ENCODE measurements around the gene ZFAND6. TPM values are rescaled to one million over a fixed set of nuclear protein-coding genes. Genes with fewer than 3 reads are reported as not detected.

ZFAND6 gene
- total RNA-seq, 2 experiments from 2014 or later: 86.2 to 122 TPM

DNA sequence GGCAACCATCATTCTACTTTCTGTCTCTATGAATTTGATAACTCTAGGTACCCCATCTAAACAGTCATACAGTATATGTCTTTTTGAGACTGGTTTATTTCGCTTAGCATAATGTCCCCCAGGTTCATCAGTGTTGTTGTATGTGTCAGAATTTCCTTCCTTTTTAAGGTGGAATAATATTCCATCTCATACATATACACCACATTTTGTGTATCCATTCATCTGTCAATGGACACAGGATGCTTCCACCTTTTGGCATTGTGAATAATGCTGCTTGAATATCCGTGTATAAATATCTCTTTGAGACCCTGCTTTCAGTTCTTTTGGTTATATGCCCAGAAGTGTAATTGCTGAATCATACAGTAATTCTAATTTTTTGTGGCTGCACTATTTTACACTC is 10.4 kb upstream of the ZFAND6 start:
- no peak overlapping the region for H3K4me3 ChIP-seq (ENCODE audit: low read depth, low read length, poor library complexity, severe bottlenecking)
- H3K4me2 ChIP-seq (ENCODE audit: low read length): no peak overlapping the region
- no peaks in the 10 kb centered on the region for H3K36me3 ChIP-seq (ENCODE audit: insufficient read depth, low read length)
- no peaks in the 10 kb centered on the region for H3K9me2 ChIP-seq (ENCODE audit: insufficient read depth, low read length)
- BruUV-seq (replicated peaks): no TSS peak
- POLR2A ChIA-PET: no interaction called here
- CTCF ChIA-PET (ENCODE audit: unreplicated experiment): no interaction called here
- no peak overlapping the region for H2AFZ ChIP-seq (ENCODE audit: low read length)
- no peaks in the 10 kb centered on the region for H3K9me3 ChIP-seq (ENCODE audit: low read length)
- no peak overlapping the region for H3K27ac ChIP-seq (ENCODE audit: low read depth, low read length, poor library complexity, severe bottlenecking)
- DNase-seq (ENCODE audit: low spot score): no peak
- no peaks in the 10 kb centered on the region for H3K79me2 ChIP-seq (ENCODE audit: insufficient read depth, low read depth, low read length)
- H3K4me1 ChIP-seq (ENCODE audit: insufficient read depth, low read length, poor library complexity, severe bottlenecking): peaks cover 12% of the 10 kb centered on the region
- no peak for TF ChIP-seq EZH2phosphoT487 (IDR thresholded peaks at IDR 0.05; ENCODE audit: borderline replicate concordance, low read depth, low read length)
- TF ChIP-seq, protein P1, sequence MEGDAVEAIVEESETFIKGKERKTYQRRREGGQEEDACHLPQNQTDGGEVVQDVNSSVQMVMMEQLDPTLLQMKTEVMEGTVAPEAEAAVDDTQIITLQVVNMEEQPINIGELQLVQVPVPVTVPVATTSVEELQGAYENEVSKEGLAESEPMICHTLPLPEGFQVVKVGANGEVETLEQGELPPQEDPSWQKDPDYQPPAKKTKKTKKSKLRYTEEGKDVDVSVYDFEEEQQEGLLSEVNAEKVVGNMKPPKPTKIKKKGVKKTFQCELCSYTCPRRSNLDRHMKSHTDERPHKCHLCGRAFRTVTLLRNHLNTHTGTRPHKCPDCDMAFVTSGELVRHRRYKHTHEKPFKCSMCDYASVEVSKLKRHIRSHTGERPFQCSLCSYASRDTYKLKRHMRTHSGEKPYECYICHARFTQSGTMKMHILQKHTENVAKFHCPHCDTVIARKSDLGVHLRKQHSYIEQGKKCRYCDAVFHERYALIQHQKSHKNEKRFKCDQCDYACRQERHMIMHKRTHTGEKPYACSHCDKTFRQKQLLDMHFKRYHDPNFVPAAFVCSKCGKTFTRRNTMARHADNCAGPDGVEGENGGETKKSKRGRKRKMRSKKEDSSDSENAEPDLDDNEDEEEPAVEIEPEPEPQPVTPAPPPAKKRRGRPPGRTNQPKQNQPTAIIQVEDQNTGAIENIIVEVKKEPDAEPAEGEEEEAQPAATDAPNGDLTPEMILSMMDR (conservative IDR thresholded peaks at IDR 0.05; ENCODE audit: low read length): no peak
- intact Hi-C loops (cut with micrococcal nuclease; ENCODE audit: unreplicated experiment): no loop called here
- H4K20me1 ChIP-seq (ENCODE audit: insufficient read depth, low read length): no peaks in the 10 kb centered on the region

DNA sequence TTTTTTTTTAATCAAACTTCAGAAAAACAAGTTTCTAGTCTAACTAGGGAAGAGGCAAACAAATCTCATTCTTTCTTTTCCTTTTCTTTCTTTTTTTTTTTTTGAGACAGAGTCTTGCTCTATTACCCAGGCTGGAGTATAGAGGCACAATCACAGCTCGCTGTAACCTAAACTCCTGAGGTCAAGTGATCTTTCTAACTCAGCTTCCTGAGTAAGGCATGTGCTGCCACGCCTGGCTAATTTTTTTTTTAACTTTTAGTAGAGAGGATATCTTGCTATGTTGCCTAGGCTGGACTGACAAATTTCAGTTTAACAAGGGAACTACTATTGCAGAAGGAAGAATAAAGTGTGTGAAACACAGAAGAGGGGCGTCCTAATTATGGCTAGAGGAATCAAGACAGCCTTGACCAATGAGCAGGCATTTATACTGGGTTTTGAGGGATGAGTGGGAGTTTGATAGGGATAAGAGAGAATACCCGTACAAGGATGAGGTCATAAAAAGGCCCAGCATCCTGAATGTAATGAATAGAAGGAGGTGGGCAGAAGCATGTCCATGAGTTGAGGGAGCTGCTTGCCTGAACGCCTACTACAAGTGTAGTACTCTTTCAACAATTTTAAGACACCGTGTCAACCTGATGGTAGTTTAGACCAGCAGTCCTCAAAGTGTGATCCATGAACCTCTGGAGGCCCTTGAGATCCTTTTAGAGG is 6.7 kb upstream of the ZFAND6 start:
- H3K9me3 ChIP-seq (ENCODE audit: low read length): no peaks in the 10 kb centered on the region
- POLR2A ChIA-PET: interaction anchor here (2.0 kb wide), 1 partner anchor 11 kb away, joined by 9 read pairs; no protein-coding TSS in a partner anchor
- peak overlapping the region; percentile 31 for H3K4me2 ChIP-seq (ENCODE audit: low read length)
- H4K20me1 ChIP-seq (ENCODE audit: insufficient read depth, low read length): no peaks in the 10 kb centered on the region
- intact Hi-C loops (cut with micrococcal nuclease; ENCODE audit: unreplicated experiment): no loop called here
- no peak overlapping the region for H3K4me3 ChIP-seq (ENCODE audit: low read depth, low read length, poor library complexity, severe bottlenecking)
- TF ChIP-seq, protein P1 (conservative IDR thresholded peaks at IDR 0.05; ENCODE audit: low read length): no peak
- H3K27ac ChIP-seq (ENCODE audit: low read depth, low read length, poor library complexity, severe bottlenecking): no peak overlapping the region
- no peaks in the 10 kb centered on the region for H3K79me2 ChIP-seq (ENCODE audit: insufficient read depth, low read depth, low read length)
- H3K9me2 ChIP-seq (ENCODE audit: insufficient read depth, low read length): no peaks in the 10 kb centered on the region
- CTCF ChIA-PET (ENCODE audit: unreplicated experiment): no interaction called here
- peak overlapping the region; percentile 79; the same call in 1 of the 2 replicates for H2AFZ ChIP-seq (ENCODE audit: low read length)
- peak; percentile 67 for DNase-seq (ENCODE audit: low spot score)
- peaks cover 12% of the 10 kb centered on the region for H3K4me1 ChIP-seq (ENCODE audit: insufficient read depth, low read length, poor library complexity, severe bottlenecking)
- no peaks in the 10 kb centered on the region for H3K36me3 ChIP-seq (ENCODE audit: insufficient read depth, low read length)
- BruUV-seq (replicated peaks): no TSS peak

DNA sequence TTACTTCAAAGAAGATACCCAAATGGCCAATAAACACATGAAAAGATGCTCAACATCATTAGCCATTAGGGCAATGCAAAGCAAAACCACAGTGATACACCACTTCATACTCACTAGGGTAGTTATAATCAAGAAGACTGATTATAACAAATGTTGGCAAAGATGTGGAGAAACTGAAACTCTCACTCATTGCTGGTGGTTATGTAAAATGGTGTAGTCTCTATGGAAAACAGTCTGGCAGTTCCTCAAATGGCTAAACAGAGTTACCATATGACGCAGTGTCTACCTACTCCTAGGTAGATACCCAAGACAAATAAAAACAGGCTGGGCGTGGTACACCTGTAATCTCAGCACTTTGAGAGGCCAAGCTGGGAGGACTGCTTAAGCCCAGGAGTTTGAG is 3.5 kb upstream of the ZFAND6 start:
- intact Hi-C loops (cut with micrococcal nuclease; ENCODE audit: unreplicated experiment): no loop called here
- BruUV-seq (replicated peaks): no TSS peak
- DNase-seq (ENCODE audit: low spot score): no peak
- no peak for TF ChIP-seq EZH2phosphoT487 (IDR thresholded peaks at IDR 0.05; ENCODE audit: borderline replicate concordance, low read depth, low read length)
- TF ChIP-seq, protein P1 (conservative IDR thresholded peaks at IDR 0.05; ENCODE audit: low read length): no peak
- no peak overlapping the region for H3K4me2 ChIP-seq (ENCODE audit: low read length)
- no peak overlapping the region for H3K27ac ChIP-seq (ENCODE audit: low read depth, low read length, poor library complexity, severe bottlenecking)
- H3K79me2 ChIP-seq (ENCODE audit: insufficient read depth, low read depth, low read length): peaks cover 10% of the 10 kb centered on the region
- H3K9me3 ChIP-seq (ENCODE audit: low read length): no peaks in the 10 kb centered on the region
- no peaks in the 10 kb centered on the region for H3K9me2 ChIP-seq (ENCODE audit: insufficient read depth, low read length)
- ChIA-PET CTCF (ENCODE audit: unreplicated experiment) (no interaction called here), POLR2A (interaction anchor here (0.7 kb wide), 1 partner anchor 99 kb away, joined by 3 read pairs; no protein-coding TSS in a partner anchor)
- 0 out of 2 replicates have a peak, but pooled peaks cover 1% of the 10 kb centered on the region for H4K20me1 ChIP-seq (ENCODE audit: insufficient read depth, low read length)
- H2AFZ ChIP-seq (ENCODE audit: low read length): no peak overlapping the region
- no peak overlapping the region for H3K4me3 ChIP-seq (ENCODE audit: low read depth, low read length, poor library complexity, severe bottlenecking)
- H3K36me3 ChIP-seq (ENCODE audit: insufficient read depth, low read length): no peaks in the 10 kb centered on the region
- peaks cover 25% of the 10 kb centered on the region for H3K4me1 ChIP-seq (ENCODE audit: insufficient read depth, low read length, poor library complexity, severe bottlenecking)

Data from OCI-LY7 (cell line).